Measurements from ENCODE around the gene JCAD.

Gene JCAD

GRCh38 chr10:30072068-30072467, 12.7 kb upstream of the JCAD start:
- no peak for FAIRE-seq

GRCh38 chr10:30070001-30070685, 10.8 kb upstream of the JCAD start:
- FAIRE-seq, result no peak

- no peak for FAIRE-seq
Observed at GRCh38 chr10:30068492-30069223, 9.3 kb upstream of the JCAD start.

- FAIRE-seq, result no peak
Observed at GRCh38 chr10:30063099-30063498, 3.7 kb upstream of the JCAD start.

GRCh38 chr10:30062582-30062981, 3.2 kb upstream of the JCAD start:
- no peak for FAIRE-seq

GRCh38 chr10:30062090-30062489, 2.7 kb upstream of the JCAD start:
- FAIRE-seq, result no peak

- no peak for FAIRE-seq
Observed at GRCh38 chr10:30058570-30059132, 735 bp downstream of the JCAD start.

- no peak for FAIRE-seq
Observed at GRCh38 chr10:30057894-30058556, 1.4 kb downstream of the JCAD start.

- no peak for FAIRE-seq
Observed at GRCh38 chr10:30057421-30057841, 2.0 kb downstream of the JCAD start.

GRCh38 chr10:30056767-30057355, 2.5 kb downstream of the JCAD start:
- no peak for FAIRE-seq

GRCh38 chr10:30056281-30056680, 3.1 kb downstream of the JCAD start:
- no peak for FAIRE-seq

GRCh38 chr10:30055226-30055662, 4.1 kb downstream of the JCAD start:
- no peak for FAIRE-seq

- no peak for FAIRE-seq
Observed at GRCh38 chr10:30052062-30052461, 7.3 kb downstream of the JCAD start.

GRCh38 chr10:30051220-30051619, 8.2 kb downstream of the JCAD start:
- no peak for FAIRE-seq

GRCh38 chr10:30050411-30050810, 9.0 kb downstream of the JCAD start:
- no peak for FAIRE-seq

- FAIRE-seq, result no peak
Observed at GRCh38 chr10:30048768-30049517, 10.4 kb downstream of the JCAD start.

- FAIRE-seq, result no peak
Observed at GRCh38 chr10:30047924-30048531, 11.4 kb downstream of the JCAD start.

GRCh38 chr10:30047430-30047829, 12.0 kb downstream of the JCAD start:
- no peak for FAIRE-seq

GRCh38 chr10:30046476-30046875, 12.9 kb downstream of the JCAD start:
- FAIRE-seq, result no peak

- FAIRE-seq, result no peak
Observed at GRCh38 chr10:30045961-30046360, 13.4 kb downstream of the JCAD start.

- no peak for FAIRE-seq
Observed at GRCh38 chr10:30043476-30044270, 15.7 kb downstream of the JCAD start.

Data from TTC549 (cell line).